ENCODE data around the gene PDE4C. TPM values are rescaled to one million over a fixed set of nuclear protein-coding genes. Genes with fewer than 3 reads are reported as not detected.

The PDE4C gene
- total and polyA plus RNA-seq, 9 of the 15 experiments (the other 6 are each of a cell fraction or from before 2014, with no cell fraction given) = 0.04 to 0.91 (median 0.20) TPM; not detected in 1

DNA sequence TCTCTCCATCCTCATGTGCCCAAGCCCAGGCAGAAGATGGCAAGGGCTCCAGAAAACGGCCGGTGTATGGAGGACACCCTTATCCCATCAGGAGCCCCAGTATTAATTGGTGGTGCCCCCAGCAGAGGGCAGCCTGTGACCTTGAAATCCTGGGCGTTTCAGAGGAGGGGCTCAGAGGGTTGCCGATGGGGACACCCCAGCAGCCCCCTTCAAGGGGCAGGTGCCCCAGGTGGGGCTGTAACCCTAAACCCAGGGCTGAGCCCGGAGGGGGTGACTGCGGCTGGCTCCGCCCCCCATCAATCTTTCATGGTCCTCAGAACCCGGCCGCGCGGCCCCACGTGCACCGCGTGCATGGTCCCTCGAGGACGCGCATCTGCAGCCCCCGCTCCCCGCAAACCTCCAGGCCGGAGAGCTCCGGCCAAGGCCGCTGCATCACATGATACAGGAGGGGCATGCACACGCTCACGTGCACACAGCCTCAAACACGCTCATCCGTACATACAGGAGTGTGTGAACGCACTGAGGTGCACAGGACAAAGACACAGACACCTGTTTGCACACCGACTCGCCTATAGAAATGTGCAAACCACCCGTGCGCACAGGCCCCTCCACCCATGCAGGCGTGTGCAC is 23.3 kb downstream of the PDE4C start (continued):
- TF ChIP-seq CREB1 (IDR thresholded peaks at IDR 0.05) = 0 out of 2 replicates have a peak, but pooled peaks have one; percentile 24
- TF ChIP-seq CREB1 (CRISPR knock-in tag; IDR thresholded peaks at IDR 0.05) = no peak
- TF ChIP-seq, protein P1, sequence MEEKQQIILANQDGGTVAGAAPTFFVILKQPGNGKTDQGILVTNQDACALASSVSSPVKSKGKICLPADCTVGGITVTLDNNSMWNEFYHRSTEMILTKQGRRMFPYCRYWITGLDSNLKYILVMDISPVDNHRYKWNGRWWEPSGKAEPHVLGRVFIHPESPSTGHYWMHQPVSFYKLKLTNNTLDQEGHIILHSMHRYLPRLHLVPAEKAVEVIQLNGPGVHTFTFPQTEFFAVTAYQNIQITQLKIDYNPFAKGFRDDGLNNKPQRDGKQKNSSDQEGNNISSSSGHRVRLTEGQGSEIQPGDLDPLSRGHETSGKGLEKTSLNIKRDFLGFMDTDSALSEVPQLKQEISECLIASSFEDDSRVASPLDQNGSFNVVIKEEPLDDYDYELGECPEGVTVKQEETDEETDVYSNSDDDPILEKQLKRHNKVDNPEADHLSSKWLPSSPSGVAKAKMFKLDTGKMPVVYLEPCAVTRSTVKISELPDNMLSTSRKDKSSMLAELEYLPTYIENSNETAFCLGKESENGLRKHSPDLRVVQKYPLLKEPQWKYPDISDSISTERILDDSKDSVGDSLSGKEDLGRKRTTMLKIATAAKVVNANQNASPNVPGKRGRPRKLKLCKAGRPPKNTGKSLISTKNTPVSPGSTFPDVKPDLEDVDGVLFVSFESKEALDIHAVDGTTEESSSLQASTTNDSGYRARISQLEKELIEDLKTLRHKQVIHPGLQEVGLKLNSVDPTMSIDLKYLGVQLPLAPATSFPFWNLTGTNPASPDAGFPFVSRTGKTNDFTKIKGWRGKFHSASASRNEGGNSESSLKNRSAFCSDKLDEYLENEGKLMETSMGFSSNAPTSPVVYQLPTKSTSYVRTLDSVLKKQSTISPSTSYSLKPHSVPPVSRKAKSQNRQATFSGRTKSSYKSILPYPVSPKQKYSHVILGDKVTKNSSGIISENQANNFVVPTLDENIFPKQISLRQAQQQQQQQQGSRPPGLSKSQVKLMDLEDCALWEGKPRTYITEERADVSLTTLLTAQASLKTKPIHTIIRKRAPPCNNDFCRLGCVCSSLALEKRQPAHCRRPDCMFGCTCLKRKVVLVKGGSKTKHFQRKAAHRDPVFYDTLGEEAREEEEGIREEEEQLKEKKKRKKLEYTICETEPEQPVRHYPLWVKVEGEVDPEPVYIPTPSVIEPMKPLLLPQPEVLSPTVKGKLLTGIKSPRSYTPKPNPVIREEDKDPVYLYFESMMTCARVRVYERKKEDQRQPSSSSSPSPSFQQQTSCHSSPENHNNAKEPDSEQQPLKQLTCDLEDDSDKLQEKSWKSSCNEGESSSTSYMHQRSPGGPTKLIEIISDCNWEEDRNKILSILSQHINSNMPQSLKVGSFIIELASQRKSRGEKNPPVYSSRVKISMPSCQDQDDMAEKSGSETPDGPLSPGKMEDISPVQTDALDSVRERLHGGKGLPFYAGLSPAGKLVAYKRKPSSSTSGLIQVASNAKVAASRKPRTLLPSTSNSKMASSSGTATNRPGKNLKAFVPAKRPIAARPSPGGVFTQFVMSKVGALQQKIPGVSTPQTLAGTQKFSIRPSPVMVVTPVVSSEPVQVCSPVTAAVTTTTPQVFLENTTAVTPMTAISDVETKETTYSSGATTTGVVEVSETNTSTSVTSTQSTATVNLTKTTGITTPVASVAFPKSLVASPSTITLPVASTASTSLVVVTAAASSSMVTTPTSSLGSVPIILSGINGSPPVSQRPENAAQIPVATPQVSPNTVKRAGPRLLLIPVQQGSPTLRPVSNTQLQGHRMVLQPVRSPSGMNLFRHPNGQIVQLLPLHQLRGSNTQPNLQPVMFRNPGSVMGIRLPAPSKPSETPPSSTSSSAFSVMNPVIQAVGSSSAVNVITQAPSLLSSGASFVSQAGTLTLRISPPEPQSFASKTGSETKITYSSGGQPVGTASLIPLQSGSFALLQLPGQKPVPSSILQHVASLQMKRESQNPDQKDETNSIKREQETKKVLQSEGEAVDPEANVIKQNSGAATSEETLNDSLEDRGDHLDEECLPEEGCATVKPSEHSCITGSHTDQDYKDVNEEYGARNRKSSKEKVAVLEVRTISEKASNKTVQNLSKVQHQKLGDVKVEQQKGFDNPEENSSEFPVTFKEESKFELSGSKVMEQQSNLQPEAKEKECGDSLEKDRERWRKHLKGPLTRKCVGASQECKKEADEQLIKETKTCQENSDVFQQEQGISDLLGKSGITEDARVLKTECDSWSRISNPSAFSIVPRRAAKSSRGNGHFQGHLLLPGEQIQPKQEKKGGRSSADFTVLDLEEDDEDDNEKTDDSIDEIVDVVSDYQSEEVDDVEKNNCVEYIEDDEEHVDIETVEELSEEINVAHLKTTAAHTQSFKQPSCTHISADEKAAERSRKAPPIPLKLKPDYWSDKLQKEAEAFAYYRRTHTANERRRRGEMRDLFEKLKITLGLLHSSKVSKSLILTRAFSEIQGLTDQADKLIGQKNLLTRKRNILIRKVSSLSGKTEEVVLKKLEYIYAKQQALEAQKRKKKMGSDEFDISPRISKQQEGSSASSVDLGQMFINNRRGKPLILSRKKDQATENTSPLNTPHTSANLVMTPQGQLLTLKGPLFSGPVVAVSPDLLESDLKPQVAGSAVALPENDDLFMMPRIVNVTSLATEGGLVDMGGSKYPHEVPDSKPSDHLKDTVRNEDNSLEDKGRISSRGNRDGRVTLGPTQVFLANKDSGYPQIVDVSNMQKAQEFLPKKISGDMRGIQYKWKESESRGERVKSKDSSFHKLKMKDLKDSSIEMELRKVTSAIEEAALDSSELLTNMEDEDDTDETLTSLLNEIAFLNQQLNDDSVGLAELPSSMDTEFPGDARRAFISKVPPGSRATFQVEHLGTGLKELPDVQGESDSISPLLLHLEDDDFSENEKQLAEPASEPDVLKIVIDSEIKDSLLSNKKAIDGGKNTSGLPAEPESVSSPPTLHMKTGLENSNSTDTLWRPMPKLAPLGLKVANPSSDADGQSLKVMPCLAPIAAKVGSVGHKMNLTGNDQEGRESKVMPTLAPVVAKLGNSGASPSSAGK (IDR thresholded peaks at IDR 0.05) = peak; percentile 92
- TF ChIP-seq SIN3A (IDR thresholded peaks at IDR 0.05; ENCODE audit: borderline replicate concordance in 2 of 2, control insufficient read depth in 1 of 2, low read depth in 2 of 2, low read length in 2 of 2) = 0 out of 4 replicates have a peak, but pooled peaks of 1 of the 2 experiments have one; percentile 25
- TF ChIP-seq SMAD2 (IDR thresholded peaks at IDR 0.05; ENCODE audit: low read depth, low read length) = no peak
- no peak for TF ChIP-seq ERF (CRISPR knock-in tag; IDR thresholded peaks at IDR 0.05)
- peak; percentile 15 for TF ChIP-seq CCNT2 (IDR thresholded peaks at IDR 0.05; ENCODE audit: borderline replicate concordance, extremely low read depth, insufficient read length, low read depth, low read length)
